K562 (cell line): ENCODE data around the gene LAMB1. TPM values are rescaled to one million over a fixed set of nuclear protein-coding genes. Genes with fewer than 3 reads are reported as not detected.

ENCODE experiments used
- ATAC-seq: fragments of 200-7000 bp; cut with Tn5 transposase; 3 replicates; pipeline ENCODE4 v1.9.1; 2020; ENCODE audit warnings: moderate library complexity
- BruUV-seq: library from RNA; stranded (reverse); fragments of 400-500 nt; replicated peaks from 2 replicates; lab custom pipeline; 2021; lab: Mats Ljungman, UMichigan
- CTCF ChIA-PET: fragments of 300-600 bp; formaldehyde crosslinking; extraction: SDS; loops from one replicate; lab custom pipeline; 2021; ENCODE audit warnings: low intra/inter-chr PET ratio; lab: Yijun Ruan, JAX
- POLR2A ChIA-PET: fragments of 300-600, 350-650 bp; sonication (Branson Sonifier 250); formaldehyde crosslinking; extraction: SDS; loops from one replicate; lab custom pipeline; 2021; ENCODE audit warnings: antibody characterized with exemption, inconsistent platforms; lab: Yijun Ruan, JAX
- DNase-seq, 4 experiments: peaks; one replicate each; pipeline versions ENCODE4 v3.0.0 to v3.0.0-alpha.2; 2011 to 2018; ENCODE audit warnings: low spot score in 3 of 4, mixed read lengths in 3 of 4; ENCODE audit errors: extremely low read depth in 1 of 4
- FAIRE-seq: peaks from 2 replicates; lab custom pipeline; 2011; peaks lifted over from hg19 to GRCh38; lab: Jason Lieb, UNC
- H2AFZ ChIP-seq: 2 replicates; pipeline ENCODE4 v1.6.0; 2011; ENCODE audit warnings: low read depth, low read length, control low read depth, inconsistent platforms
- H3K27ac ChIP-seq: fragments of 200-600 bp; 3 replicates; pipeline ENCODE4 v1.8.0; 2011; ENCODE audit warnings: low read depth, mild to moderate bottlenecking, control low read depth, inconsistent platforms, low read length, moderate library complexity, mixed read lengths; ENCODE audit errors: extremely low read depth
- H3K27me3 ChIP-seq, 2 experiments: fragments of 300-600 bp in 1 of 2; 2 replicates in 1 of 2; 3 replicates in 1 of 2; pipeline versions ENCODE4 v1.6.0 to v1.8.0; 2011; ENCODE audit warnings: inconsistent platforms in 2 of 2, low read length in 2 of 2, mild to moderate bottlenecking in 1 of 2, mixed read lengths in 1 of 2, moderate library complexity in 1 of 2; ENCODE audit not compliant: control insufficient read depth in 2 of 2, insufficient read depth in 2 of 2
- H3K36me3 ChIP-seq: fragments of 300-600 bp; 3 replicates; pipeline ENCODE4 v1.8.0; 2011; ENCODE audit warnings: mild to moderate bottlenecking, low read length, inconsistent platforms; ENCODE audit not compliant: control insufficient read depth, insufficient read depth
- H3K4me1 ChIP-seq, 2 experiments: fragments of 200-600 bp in 1 of 2; replicated peaks in 1 of 2; 2 replicates in 1 of 2; 3 replicates in 1 of 2; pipeline versions ENCODE4 v1.5.1 to v1.8.0; 2011; ENCODE audit warnings: inconsistent platforms in 2 of 2, low read length in 2 of 2, mild to moderate bottlenecking in 1 of 2, mixed read lengths in 1 of 2, moderate library complexity in 1 of 2; ENCODE audit not compliant: control insufficient read depth in 2 of 2, insufficient read depth in 2 of 2
- H3K4me2 ChIP-seq: 2 replicates; pipeline ENCODE4 v1.6.1; 2011; ENCODE audit warnings: low read length, control low read depth, inconsistent platforms, mixed read lengths; ENCODE audit not compliant: insufficient read depth
- H3K4me3 ChIP-seq: fragments of 200-600 bp; sonication (generic), shearing (Covaris generic); 2 replicates; pipeline ENCODE4 v1.5.1; 2016; ENCODE audit warnings: control low read depth, inconsistent platforms
- H3K79me2 ChIP-seq: fragments of 200-600 bp; 3 replicates; pipeline ENCODE4 v1.8.0; 2011; ENCODE audit warnings: low read length, inconsistent platforms; ENCODE audit not compliant: control insufficient read depth, insufficient read depth
- H3K9ac ChIP-seq, 2 experiments: 2 replicates each; pipeline versions ENCODE4 v1.6.0 to v1.6.1; 2011; ENCODE audit warnings: low read depth in 2 of 2, low read length in 2 of 2, control low read depth in 1 of 2, inconsistent platforms in 1 of 2, mild to moderate bottlenecking in 1 of 2, mixed read lengths in 1 of 2; ENCODE audit not compliant: insufficient read depth in 1 of 2
- H3K9me1 ChIP-seq: one replicate; pipeline ENCODE4 v1.6.0; 2011; ENCODE audit warnings: inconsistent platforms, mild to moderate bottlenecking, low read length, moderate library complexity; ENCODE audit not compliant: control insufficient read depth, insufficient read depth
- H3K9me3 ChIP-seq: replicated peaks from 2 replicates; pipeline ENCODE4 v1.5.1; 2011; ENCODE audit warnings: low read depth, low read length, inconsistent platforms; ENCODE audit not compliant: control insufficient read depth, insufficient read depth
- H4K20me1 ChIP-seq: replicated peaks from 2 replicates; pipeline ENCODE4 v1.6.1; 2011; ENCODE audit warnings: low read length, inconsistent platforms, mixed read lengths; ENCODE audit not compliant: control insufficient read depth, insufficient read depth
- ATF3 ChIP-seq, 2 experiments: fragments of 450-650 bp in 1 of 2; sonication (generic) in 1 of 2; formaldehyde crosslinking in 1 of 2; IDR thresholded peaks in 1 of 2; conservative IDR thresholded peaks in 1 of 2; 2 replicates each; pipeline versions ENCODE4 v1.6.1 to v1.8.1; 2016 to 2023; ENCODE audit warnings: mild to moderate bottlenecking in 2 of 2, moderate library complexity in 2 of 2, inconsistent platforms in 1 of 2, missing genetic modification reagents in 1 of 2
- CREM ChIP-seq: IDR thresholded peaks from 2 replicates; pipeline ENCODE4 v1.6.1; 2014; ENCODE audit warnings: antibody characterized with exemption, low read depth
- DDX20 ChIP-seq: fragments of 450-650 bp; IDR thresholded peaks from 2 replicates; pipeline ENCODE4 v1.6.1; 2016; ENCODE audit warnings: missing genetic modification characterization, low read depth, mild to moderate bottlenecking, missing compliant biosample characterization, moderate library complexity
- DPF2 ChIP-seq: fragments of 450-650 bp; IDR thresholded peaks from 2 replicates; pipeline ENCODE4 v1.6.1; 2016
- ELF1 ChIP-seq: fragments of 200-800 bp; sonication (Bioruptor generic); IDR thresholded peaks from 2 replicates; pipeline ENCODE4 v1.6.1; 2016; ENCODE audit warnings: missing genetic modification characterization, missing compliant biosample characterization
- ELF2 ChIP-seq: fragments of 250-450 bp; sonication (Bioruptor Pico); IDR thresholded peaks from 2 replicates; pipeline ENCODE4 v1.5.0; 2021; ENCODE audit warnings: mild to moderate bottlenecking
- GABPA ChIP-seq: fragments of 200-800 bp; sonication (Bioruptor generic); conservative IDR thresholded peaks from 2 replicates; pipeline ENCODE4 v1.6.1; 2016; ENCODE audit warnings: low read depth, missing genetic modification characterization, missing compliant biosample characterization
- HDAC2 ChIP-seq: fragments of 450-650 bp; IDR thresholded peaks from 2 replicates; pipeline ENCODE4 v1.6.1; 2016; ENCODE audit warnings: mild to moderate bottlenecking
- JUND ChIP-seq, 2 experiments: IDR thresholded peaks; 2 replicates in 1 of 2; 3 replicates in 1 of 2; pipeline ENCODE4 v1.6.1; 2011; ENCODE audit warnings: borderline replicate concordance in 2 of 2, low read depth in 2 of 2, low read length in 2 of 2, improper control_type of control experiment in 1 of 2, missing biosample characterization in 1 of 2, missing genetic modification characterization in 1 of 2, missing genetic modification reagents in 1 of 2
- LEF1 ChIP-seq: fragments of 450-650 bp; IDR thresholded peaks from 2 replicates; pipeline ENCODE4 v1.6.1; 2016; ENCODE audit warnings: mild to moderate bottlenecking
- MEIS2 ChIP-seq: fragments of 450-650 bp; IDR thresholded peaks from 2 replicates; pipeline ENCODE4 v1.6.1; 2014; ENCODE audit warnings: mild to moderate bottlenecking; ENCODE audit not compliant: partially characterized antibody
- NBN ChIP-seq: fragments of 450-650 bp; IDR thresholded peaks from 2 replicates; pipeline ENCODE4 v1.6.1; 2016; ENCODE audit warnings: low read depth, mild to moderate bottlenecking
- PURB ChIP-seq: sonication (generic); formaldehyde crosslinking; IDR thresholded peaks from 2 replicates; pipeline ENCODE4 v1.9.0; 2021; ENCODE audit warnings: low read depth, mild to moderate bottlenecking, missing genetic modification reagents
- RBFOX2 ChIP-seq: fragments of 200-400 bp; formaldehyde crosslinking; IDR thresholded peaks from 2 replicates; pipeline ENCODE4 v1.6.1; 2017; ENCODE audit warnings: low read depth, mild to moderate bottlenecking, low read length, moderate library complexity
- SMARCA4 ChIP-seq: fragments of 450-650 bp; IDR thresholded peaks from 2 replicates; pipeline ENCODE4 v1.6.1; 2016
- TCF15 ChIP-seq: fragments of 250-450 bp; sonication (Bioruptor Pico); IDR thresholded peaks from 2 replicates; pipeline ENCODE4 v1.8.0; 2022; ENCODE audit warnings: moderate library complexity, mild to moderate bottlenecking, inconsistent platforms
- ZNF3 ChIP-seq: fragments of 250-450 bp; sonication (Bioruptor Pico); IDR thresholded peaks from 2 replicates; pipeline ENCODE4 v1.5.0; 2021; ENCODE audit warnings: mild to moderate bottlenecking, moderate library complexity
- WGBS: fragments of 100-300 bp; shearing (Covaris generic); methylation state at CpG from one replicate; pipeline ENCODE4 v1.1.6; 2016; ENCODE audit warnings: low coverage, mixed read lengths; ENCODE audit not compliant: insufficient coverage; ENCODE audit errors: missing lambda C conversion rate; 5-methylcytosine and 5-hydroxymethylcytosine counted together
- in situ Hi-C: fragments of 300-500 bp; cut with MboI; formaldehyde crosslinking; loops from 4 replicates; pipeline ENCODE4 v1.15.0; 2018; ENCODE audit warnings: inconsistent platforms, mixed read lengths
- intact Hi-C: fragments of 100-400 bp; cut with micrococcal nuclease; formaldehyde crosslinking; loops from 2 replicates; pipeline ENCODE4 v1.14.2; 2022
- polyA plus RNA-seq, 8 experiments: library from polyadenylated mRNA; depleted of rRNA in 4 of 8; stranded (reverse) in 5 of 8; unstranded in 3 of 8; fragments of >200 nt; fragmentation: Nextera tagmentation in 2 of 8; fragmentation: Illumina TruSeq in 1 of 8; extraction: Ambion mirVana in 2 of 8; extraction: Trizol in 1 of 8; gene quantifications; 2 replicates each; pipeline versions ENCODE4 v1.2.1 to v1.2.3, GENCODE V29; 2011 to 2014; ENCODE audit warnings: inconsistent platforms in 1 of 8, missing spikeins in 1 of 8
- total RNA-seq, 7 experiments: library from RNA; depleted of rRNA in 6 of 7; stranded (reverse); fragments of >200 nt in 6 of 7; fragmentation: Illumina TruSeq in 2 of 7; extraction: Trizol in 2 of 7; gene quantifications; 2 replicates each; pipeline versions ENCODE4 v1.2.1 to v1.2.3, GENCODE V29; 2011 to 2021; ENCODE audit warnings: low replicate concordance in 1 of 7
- TF ChIP-seq, protein P1 (sequence below), 2 experiments: IDR thresholded peaks in 1 of 2; conservative IDR thresholded peaks in 1 of 2; 2 replicates each; pipeline ENCODE4 v1.6.1; 2016; ENCODE audit warnings: low read depth in 2 of 2, mild to moderate bottlenecking in 1 of 2, missing compliant biosample characterization in 1 of 2, missing genetic modification characterization in 1 of 2, moderate library complexity in 1 of 2

The LAMB1 gene
- total and polyA plus RNA-seq, 9 of the 15 experiments (the other 6 are each of a cell fraction or from before 2014, with no cell fraction given), result 6.0 to 17.7 (median 12.3) TPM

DNA sequence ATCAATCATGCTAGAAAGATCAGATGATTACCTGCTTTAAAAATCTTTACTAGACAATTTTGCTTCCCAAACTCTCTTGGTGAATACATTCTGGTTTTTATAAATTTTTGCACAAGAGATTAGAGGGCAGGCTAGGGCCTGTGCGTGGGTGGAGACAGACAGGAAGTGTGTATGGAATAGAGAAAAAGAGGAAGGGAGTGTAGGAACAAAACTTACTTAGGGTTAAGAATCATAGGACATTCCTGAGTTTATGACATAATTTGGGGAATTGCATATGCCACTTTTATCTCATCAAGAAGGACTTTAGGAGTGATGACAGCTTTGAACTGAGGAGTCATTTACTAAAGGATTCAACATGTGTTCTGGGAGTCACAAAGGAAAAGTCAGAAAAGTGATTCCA is 31.3 kb downstream of the LAMB1 start:
- Histone ChIP-seq H3K36me3 (peaks cover 15% of the 10 kb centered on the region; the same call in 2 of the 3 replicates), H3K79me2 (no peaks in the 10 kb centered on the region), H3K27ac (no peak overlapping the region), H3K9ac (no peak overlapping the region), H3K4me3 (no peak overlapping the region), H3K27me3 (no peaks in the 10 kb centered on the region), H3K4me2 (peak overlapping the region; percentile 36), H3K9me3 (no peaks in the 10 kb centered on the region), H3K9me1 (no peaks in the 10 kb centered on the region), H4K20me1 (0 out of 2 replicates have a peak, but pooled peaks cover 3% of the 10 kb centered on the region), H2AFZ (peak overlapping the region; percentile 28), H3K4me1 (peaks cover 0 to 22% of the 10 kb centered on the region in 2 experiments; a peak in 3 of 5 replicates)
- no TSS peak for BruUV-seq
- CTCF ChIA-PET, result no interaction called here
- DNase-seq (peak in 2 of 4 experiments; percentile 35 to 53), ATAC-seq (peak; percentile 68), FAIRE-seq (peak; percentile 61)
- POLR2A ChIA-PET, result interaction anchor here (1.6 kb wide), 1 partner anchor 12 kb away, joined by 5 read pairs; no protein-coding TSS in a partner anchor
- in situ Hi-C loops (no loop called here), intact Hi-C loops (loop anchor here (10.0 kb wide), 1 partner anchor 57 kb away; no protein-coding TSS in a partner anchor)
- 10% methylated on average over 1 of the region's 1 CpG for WGBS
- TF ChIP-seq JUND (IDR thresholded peaks at IDR 0.05; ENCODE audit: borderline replicate concordance, low read depth, low read length) (no peak), JUND (tag; IDR thresholded peaks at IDR 0.05; ENCODE audit: borderline replicate concordance, low read depth, low read length) (peak; percentile 29; the same call in 1 of the 3 replicates), MEIS2 (peak; percentile 79), RBFOX2 (no peak), ELF1 (tag) (0 out of 2 replicates have a peak, but pooled peaks have one; percentile 26), DDX20 (tag) (0 out of 2 replicates have a peak, but pooled peaks have one; percentile 24), ATF3 (IDR thresholded peaks at IDR 0.05) (peak; percentile 48; the same call in 1 of the 2 replicates), ATF3 (CRISPR knock-in tag; conservative IDR thresholded peaks at IDR 0.05) (no peak), ELF2 (0 out of 2 replicates have a peak, but pooled peaks have one; percentile 8), ZNF3 (CRISPR knock-in tag) (no peak), GABPA (tag) (peak; percentile 65), TCF15 (CRISPR knock-in tag) (no peak), DPF2 (peak; percentile 53), NBN (peak; percentile 40; the same call in 1 of the 2 replicates), CREM (0 out of 2 replicates have a peak, but pooled peaks have one; percentile 22), PURB (CRISPR knock-in tag) (no peak), HDAC2 (0 out of 2 replicates have a peak, but pooled peaks have one; percentile 24), SMARCA4 (peak; percentile 53; the same call in 1 of the 2 replicates), LEF1 (peak; percentile 71; the same call in 1 of the 2 replicates)
- TF ChIP-seq, protein P1, sequence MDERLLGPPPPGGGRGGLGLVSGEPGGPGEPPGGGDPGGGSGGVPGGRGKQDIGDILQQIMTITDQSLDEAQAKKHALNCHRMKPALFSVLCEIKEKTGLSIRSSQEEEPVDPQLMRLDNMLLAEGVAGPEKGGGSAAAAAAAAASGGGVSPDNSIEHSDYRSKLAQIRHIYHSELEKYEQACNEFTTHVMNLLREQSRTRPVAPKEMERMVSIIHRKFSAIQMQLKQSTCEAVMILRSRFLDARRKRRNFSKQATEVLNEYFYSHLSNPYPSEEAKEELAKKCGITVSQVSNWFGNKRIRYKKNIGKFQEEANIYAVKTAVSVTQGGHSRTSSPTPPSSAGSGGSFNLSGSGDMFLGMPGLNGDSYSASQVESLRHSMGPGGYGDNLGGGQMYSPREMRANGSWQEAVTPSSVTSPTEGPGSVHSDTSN (CRISPR knock-in tag; IDR thresholded peaks at IDR 0.05; ENCODE audit: low read depth), result no peak
- TF ChIP-seq, protein P1 (tag; conservative IDR thresholded peaks at IDR 0.05; ENCODE audit: low read depth), result peak; percentile 79
